Measurements from ENCODE around the gene MDK.
"Not testable (repeated sequence)": the region's sequence is repeated elsewhere in the genome, so short reads cannot be mapped to it uniquely, and the experiment has no call there.

Gene MDK

GRCh38 chr11:46372086-46372485 is 9.4 kb upstream of the MDK start:
- no peak for TF ChIP-seq POLR2A (IDR thresholded peaks at IDR 0.05; ENCODE audit: low read depth, low read length)
- TF ChIP-seq TAF1 (IDR thresholded peaks at IDR 0.05; ENCODE audit: borderline replicate concordance, low read depth, low read length): no peak
- TF ChIP-seq POLR2AphosphoS5 (IDR thresholded peaks at IDR 0.05; ENCODE audit: low read depth, low read length): no peak
- DNase-seq (ENCODE audit: insufficient read length) (no peak), FAIRE-seq (no peak)

DNA sequence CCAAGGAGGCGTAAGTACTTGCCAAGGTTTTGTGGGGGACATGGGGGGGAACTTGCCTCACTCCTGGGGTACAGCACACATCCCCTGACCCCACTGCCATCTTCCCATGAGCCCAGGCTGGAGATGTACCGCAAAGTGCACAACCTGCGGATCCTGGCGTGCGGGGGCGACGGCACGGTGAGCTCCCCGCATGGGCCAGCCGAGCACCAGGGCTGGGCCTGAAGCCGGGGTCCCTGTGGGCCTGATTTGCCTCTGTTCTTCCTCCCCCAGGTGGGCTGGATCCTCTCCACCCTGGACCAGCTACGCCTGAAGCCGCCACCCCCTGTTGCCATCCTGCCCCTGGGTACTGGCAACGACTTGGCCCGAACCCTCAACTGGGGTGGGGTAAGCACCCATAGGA is 9.0 kb upstream of the MDK start:
- not testable (repeated sequence) for FAIRE-seq; DNase-seq (ENCODE audit: insufficient read length)

DNA sequence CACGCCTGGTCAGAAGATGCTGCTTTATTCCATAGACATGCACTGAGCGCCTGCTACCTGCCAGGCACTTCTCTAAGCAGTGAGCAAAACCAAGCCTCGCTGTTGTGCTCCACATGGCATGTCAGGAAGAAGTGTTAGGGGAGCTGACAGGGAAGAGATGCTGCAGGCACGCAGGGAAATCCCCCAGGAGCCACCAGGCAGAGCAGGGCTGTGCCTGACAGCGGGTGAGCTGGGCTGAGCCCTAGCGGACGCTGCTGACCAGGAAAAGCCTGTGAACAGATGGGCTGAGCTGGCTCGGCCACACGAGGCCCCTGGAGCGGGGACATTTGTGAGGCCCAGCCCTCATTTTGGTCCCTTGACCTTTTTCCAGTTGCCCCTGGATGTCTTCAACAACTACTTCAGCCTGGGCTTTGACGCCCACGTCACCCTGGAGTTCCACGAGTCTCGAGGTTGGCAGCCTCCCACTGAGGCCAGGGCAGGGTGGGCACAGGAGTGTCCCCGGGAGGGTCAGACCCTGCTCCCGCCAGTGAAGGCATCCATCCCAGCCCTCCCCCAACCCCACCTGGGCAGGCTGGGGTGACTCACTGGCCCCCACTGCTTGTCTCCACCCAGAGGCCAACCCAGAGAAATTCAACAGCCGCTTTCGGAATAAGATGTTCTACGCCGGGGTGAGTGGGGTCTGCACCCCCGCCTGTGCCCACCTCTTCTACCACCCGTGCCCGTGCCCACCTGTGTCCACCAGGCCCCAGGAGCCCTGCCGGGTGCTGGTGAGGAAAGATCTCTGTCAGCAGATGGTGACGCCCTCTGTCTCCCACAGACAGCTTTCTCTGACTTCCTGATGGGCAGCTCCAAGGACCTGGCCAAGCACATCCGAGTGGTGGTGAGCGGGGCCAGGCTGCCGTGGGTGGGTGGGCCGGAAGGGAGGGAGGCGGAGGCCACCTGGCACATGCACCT is 7.4 kb upstream of the MDK start:
- no peak for FAIRE-seq
- no peak for DNase-seq (ENCODE audit: insufficient read length)
- TF ChIP-seq POLR2AphosphoS5 (IDR thresholded peaks at IDR 0.05; ENCODE audit: low read depth, low read length) (no peak), TAF1 (IDR thresholded peaks at IDR 0.05; ENCODE audit: borderline replicate concordance, low read depth, low read length) (no peak), POLR2A (IDR thresholded peaks at IDR 0.05; ENCODE audit: low read depth, low read length) (no peak)

DNA sequence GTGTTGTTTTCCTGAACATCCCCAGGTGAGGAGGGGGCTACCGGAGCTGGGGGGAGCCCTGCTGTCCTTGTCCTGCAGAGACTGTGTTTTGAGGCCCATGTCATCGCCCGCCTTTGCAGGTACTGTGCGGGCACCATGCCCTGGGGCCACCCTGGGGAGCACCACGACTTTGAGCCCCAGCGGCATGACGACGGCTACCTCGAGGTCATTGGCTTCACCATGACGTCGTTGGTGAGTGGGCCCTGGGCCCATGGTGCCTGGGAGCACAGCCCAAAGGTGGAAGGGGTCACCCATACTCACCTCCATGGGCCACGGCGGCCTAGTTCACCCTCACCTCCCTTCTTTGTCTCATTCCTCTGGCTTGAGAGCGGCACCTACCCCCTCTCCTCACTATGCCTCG is 6.7 kb upstream of the MDK start:
- DNase-seq (ENCODE audit: insufficient read length) (no peak), FAIRE-seq (no peak)
- no peak for TF ChIP-seq TAF1 (IDR thresholded peaks at IDR 0.05; ENCODE audit: borderline replicate concordance, low read depth, low read length)
- no peak for TF ChIP-seq POLR2AphosphoS5 (IDR thresholded peaks at IDR 0.05; ENCODE audit: low read depth, low read length)
- TF ChIP-seq POLR2A (IDR thresholded peaks at IDR 0.05; ENCODE audit: low read depth, low read length): no peak

- FAIRE-seq: no peak
- DNase-seq (ENCODE audit: insufficient read length): no peak
- TF ChIP-seq TAF1 (IDR thresholded peaks at IDR 0.05; ENCODE audit: borderline replicate concordance, low read depth, low read length) (no peak), POLR2AphosphoS5 (IDR thresholded peaks at IDR 0.05; ENCODE audit: low read depth, low read length) (no peak), POLR2A (IDR thresholded peaks at IDR 0.05; ENCODE audit: low read depth, low read length) (no peak)
These were observed 5.9 kb upstream of the MDK start for GRCh38 chr11:46375392-46376101.

DNA sequence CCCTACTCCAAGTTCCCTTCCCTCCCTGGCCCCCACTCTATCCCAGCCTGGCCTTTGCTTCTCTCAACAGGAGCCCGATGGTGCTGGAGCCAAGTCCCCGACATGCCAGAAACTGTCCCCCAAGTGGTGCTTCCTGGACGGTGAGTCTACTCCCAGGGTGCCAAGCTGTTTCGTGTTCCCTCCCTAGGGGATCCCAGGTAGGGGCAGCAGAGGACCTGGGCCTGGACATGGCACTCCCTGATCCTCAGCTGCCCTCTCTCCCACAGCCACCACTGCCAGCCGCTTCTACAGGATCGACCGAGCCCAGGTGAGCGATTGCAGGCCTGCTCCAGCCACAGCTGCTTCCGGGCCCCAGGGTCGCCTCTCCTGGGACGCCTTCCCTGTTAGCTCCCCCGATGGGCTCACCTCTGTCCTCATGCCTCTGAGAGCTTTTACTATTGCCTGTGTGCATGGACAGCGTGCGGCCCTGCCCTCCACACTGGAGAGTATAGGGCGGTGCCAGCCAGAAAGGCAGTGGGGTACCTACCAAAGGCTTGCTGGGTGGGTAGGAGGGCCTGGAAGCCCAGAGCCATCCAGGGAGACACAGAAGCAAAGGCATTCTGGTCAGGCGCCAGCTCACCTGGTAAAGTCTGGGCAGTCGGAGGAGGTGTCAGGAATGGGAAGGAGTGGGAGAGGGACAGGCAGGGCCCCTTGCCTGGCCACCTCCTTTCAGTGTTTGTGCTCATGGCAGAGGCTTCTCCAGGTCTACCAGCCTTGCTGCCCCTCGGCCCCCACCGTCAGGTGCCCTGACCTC is 5.0 kb upstream of the MDK start:
- no peak for DNase-seq (ENCODE audit: insufficient read length)
- no peak for FAIRE-seq
- TF ChIP-seq POLR2A (IDR thresholded peaks at IDR 0.05; ENCODE audit: low read depth, low read length) (no peak), TAF1 (IDR thresholded peaks at IDR 0.05; ENCODE audit: borderline replicate concordance, low read depth, low read length) (no peak), POLR2AphosphoS5 (IDR thresholded peaks at IDR 0.05; ENCODE audit: low read depth, low read length) (no peak)

DNA sequence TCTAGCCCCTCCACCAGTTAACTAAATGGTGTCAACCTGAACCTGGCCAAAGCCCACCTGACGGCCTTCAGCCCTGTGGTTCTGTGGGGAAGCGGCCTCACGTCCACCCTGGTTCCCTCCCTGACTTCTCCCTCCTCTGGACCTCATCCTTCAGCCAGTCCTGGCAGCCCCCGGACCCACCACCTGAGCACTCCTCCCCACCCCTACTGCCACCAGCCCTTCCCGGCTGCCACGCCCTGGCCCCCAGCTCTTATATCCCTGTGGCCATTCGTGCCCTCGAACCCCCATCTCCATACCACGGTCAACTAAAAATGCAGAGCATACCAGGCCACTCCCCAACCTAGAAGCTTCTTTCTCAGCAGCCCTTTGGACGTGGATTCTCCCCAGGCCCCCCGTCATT is 4.2 kb upstream of the MDK start:
- FAIRE-seq (no peak), DNase-seq (ENCODE audit: insufficient read length) (no peak)
- TF ChIP-seq TAF1 (IDR thresholded peaks at IDR 0.05; ENCODE audit: borderline replicate concordance, low read depth, low read length) (no peak), POLR2AphosphoS5 (IDR thresholded peaks at IDR 0.05; ENCODE audit: low read depth, low read length) (no peak), POLR2A (IDR thresholded peaks at IDR 0.05; ENCODE audit: low read depth, low read length) (no peak)

- TF ChIP-seq POLR2A (IDR thresholded peaks at IDR 0.05; ENCODE audit: low read depth, low read length) (no peak), TAF1 (IDR thresholded peaks at IDR 0.05; ENCODE audit: borderline replicate concordance, low read depth, low read length) (no peak), POLR2AphosphoS5 (IDR thresholded peaks at IDR 0.05; ENCODE audit: low read depth, low read length) (no peak)
- DNase-seq (ENCODE audit: insufficient read length) (no peak), FAIRE-seq (no peak)
These were observed 3.6 kb upstream of the MDK start for GRCh38 chr11:46377831-46378230.

DNA sequence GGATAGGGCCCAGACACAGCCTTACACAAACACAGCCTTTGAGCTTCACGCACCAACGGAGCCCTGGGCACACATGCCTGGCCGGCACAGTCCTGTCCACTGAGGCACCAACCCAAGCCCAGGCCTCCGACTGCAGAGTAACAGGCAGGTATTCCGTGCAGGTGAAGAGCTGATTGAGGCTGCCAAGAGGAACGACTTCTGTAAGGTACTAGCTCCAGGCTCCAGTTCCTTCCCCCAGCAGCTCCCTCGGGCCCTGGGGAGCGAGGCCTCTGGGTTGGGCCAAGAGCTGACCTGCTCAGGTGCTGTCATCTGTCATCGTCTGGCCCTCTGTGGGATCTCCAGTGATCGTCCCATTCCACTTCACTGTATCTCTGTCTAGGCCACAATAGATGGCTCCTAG is 3.2 kb upstream of the MDK start:
- TF ChIP-seq POLR2A (IDR thresholded peaks at IDR 0.05; ENCODE audit: low read depth, low read length) (no peak), TAF1 (IDR thresholded peaks at IDR 0.05; ENCODE audit: borderline replicate concordance, low read depth, low read length) (no peak), POLR2AphosphoS5 (IDR thresholded peaks at IDR 0.05; ENCODE audit: low read depth, low read length) (no peak)
- no peak for FAIRE-seq
- no peak for DNase-seq (ENCODE audit: insufficient read length)

GRCh38 chr11:46378811-46379481 is 2.5 kb upstream of the MDK start:
- DNase-seq (ENCODE audit: insufficient read length) (no peak), FAIRE-seq (no peak)
- TF ChIP-seq POLR2AphosphoS5 (IDR thresholded peaks at IDR 0.05; ENCODE audit: low read depth, low read length): 0 out of 2 replicates have a peak, but pooled peaks have one; percentile 4
- TF ChIP-seq TAF1 (IDR thresholded peaks at IDR 0.05; ENCODE audit: borderline replicate concordance, low read depth, low read length): no peak

DNA sequence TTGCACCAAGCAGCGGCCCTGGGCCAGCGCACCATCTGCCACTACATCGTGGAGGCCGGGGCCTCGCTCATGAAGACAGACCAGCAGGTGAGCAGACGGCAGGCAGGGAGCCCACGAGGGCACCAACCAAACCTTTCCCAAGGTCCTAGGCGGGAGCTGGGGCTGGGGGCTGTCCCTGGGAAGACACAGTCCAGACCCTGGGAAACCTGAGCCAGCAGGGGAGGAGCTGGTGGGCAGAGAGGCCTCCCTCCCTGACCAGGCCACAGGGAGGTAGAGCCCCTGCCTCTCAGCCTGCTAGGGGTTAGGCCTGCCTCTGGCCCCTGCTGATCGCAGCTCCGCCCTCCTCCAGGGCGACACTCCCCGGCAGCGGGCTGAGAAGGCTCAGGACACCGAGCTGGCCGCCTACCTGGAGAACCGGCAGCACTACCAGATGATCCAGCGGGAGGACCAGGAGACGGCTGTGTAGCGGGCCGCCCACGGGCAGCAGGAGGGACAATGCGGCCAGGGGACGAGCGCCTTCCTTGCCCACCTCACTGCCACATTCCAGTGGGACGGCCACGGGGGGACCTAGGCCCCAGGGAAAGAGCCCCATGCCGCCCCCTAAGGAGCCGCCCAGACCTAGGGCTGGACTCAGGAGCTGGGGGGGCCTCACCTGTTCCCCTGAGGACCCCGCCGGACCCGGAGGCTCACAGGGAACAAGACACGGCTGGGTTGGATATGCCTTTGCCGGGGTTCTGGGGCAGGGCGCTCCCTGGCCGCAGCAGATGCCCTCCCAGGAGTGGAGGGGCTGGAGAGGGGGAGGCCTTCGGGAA is 1.8 kb upstream of the MDK start:
- DNase-seq (ENCODE audit: insufficient read length): not testable (repeated sequence)
- peak; percentile 64 for FAIRE-seq

All from GM12892 (cell line).